ENCODE data around the gene SND1.
"Not testable (repeated sequence)": the region's sequence is repeated elsewhere in the genome, so short reads cannot be mapped to it uniquely, and the experiment has no call there.

The SND1 gene

DNA sequence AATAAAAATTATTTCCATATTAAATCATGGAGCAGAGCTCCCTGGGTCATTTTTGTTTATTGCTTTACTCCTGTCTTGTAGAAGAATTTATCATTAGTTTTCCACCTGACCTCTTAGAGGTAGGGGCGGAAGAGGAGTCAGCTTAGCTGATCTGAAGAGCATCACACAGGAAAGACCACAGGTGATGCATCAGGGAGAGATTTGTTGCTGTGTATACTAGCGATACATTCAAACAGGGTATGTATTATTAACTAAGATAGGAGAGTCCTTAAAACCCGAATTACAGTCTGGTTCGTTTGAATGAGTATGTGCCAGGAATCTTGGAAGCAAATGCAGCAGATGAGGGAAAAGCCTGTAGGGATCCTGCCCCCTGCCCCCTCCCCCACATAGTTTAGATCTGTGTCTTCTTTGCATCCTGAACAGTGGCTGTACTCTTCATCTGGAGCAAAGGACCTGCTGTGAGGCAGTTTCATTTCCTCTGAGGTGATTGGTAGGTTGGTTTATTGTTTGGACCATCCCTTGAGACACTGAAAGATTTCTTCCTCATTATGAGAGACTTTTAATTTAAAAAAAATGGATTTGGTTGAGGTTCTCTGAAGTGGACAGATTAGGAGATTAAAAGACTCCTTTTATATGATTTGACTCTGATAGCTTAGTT lies 177.0 kb downstream of the SND1 start:
- no peak for DNase-seq (ENCODE audit: low read depth in 2 of 2)

GRCh38 chr7:127831318-127832219 lies 179.6 kb downstream of the SND1 start:
- DNase-seq (ENCODE audit: low read depth in 2 of 2): no peak

GRCh38 chr7:127832592-127832991 lies 180.6 kb downstream of the SND1 start:
- DNase-seq (ENCODE audit: low read depth in 2 of 2): no peak

- no peak for DNase-seq (ENCODE audit: low read depth in 2 of 2)
Observed at GRCh38 chr7:127833641-127834040, 181.6 kb downstream of the SND1 start.

DNA sequence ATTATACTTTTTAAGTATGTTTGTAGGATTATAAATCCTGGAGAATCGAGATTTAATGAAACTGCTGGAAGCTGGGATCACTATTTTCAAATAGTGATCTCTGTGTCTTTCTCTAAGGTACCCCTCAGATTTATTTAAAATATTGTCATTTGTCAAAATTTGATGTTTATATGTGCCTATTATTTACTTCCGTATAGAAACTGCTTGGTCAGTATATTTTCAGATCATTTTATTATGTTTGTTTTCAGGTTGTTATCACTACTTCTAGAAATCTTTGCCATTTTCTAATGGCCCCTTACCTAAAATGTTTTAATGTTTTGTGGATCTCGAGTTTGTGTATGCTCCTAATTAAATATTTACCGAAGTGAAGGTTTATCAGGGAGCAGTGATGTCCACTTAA lies 183.7 kb downstream of the SND1 start:
- no peak for DNase-seq (ENCODE audit: low read depth in 2 of 2)

- not testable (repeated sequence) for DNase-seq (ENCODE audit: low read depth in 2 of 2)
Observed at GRCh38 chr7:127837816-127838410, 185.9 kb downstream of the SND1 start.

- DNase-seq (ENCODE audit: low read depth in 2 of 2): no peak
Observed at GRCh38 chr7:127838816-127839415, 186.9 kb downstream of the SND1 start.

DNA sequence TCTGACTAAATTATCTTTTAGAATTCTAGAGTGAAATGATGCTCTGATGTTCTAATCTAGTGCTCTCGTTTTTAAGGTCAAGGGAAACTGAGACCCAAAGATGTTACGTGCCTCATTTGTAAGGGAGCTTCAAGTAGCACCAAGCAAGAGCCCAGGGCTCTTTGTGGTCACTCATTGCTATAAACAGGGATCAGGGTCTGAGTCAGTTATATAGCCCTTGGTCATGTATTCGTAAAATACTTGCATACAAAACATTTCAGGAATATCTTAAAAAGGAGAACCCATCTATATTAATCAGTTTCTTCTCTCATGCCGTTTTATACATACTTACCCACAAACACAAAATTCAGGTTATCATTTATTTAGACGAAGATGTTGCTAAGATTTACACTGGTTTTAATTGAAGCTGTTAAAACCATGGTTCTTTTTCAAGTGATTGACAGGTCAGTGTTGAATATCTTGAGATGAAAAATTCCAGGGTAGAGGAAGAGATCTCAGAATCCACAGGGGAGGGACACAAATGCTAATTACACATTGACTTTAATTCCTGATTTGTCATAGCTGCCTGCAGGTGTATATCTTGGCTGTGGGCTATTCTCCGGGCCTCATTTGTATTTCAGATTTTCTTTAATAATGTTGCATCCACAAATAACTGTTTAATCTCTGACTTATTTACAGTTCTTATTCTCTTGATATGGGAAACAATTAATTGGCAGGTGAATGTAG lies 188.4 kb downstream of the SND1 start:
- no peak for DNase-seq (ENCODE audit: low read depth in 2 of 2)

DNA sequence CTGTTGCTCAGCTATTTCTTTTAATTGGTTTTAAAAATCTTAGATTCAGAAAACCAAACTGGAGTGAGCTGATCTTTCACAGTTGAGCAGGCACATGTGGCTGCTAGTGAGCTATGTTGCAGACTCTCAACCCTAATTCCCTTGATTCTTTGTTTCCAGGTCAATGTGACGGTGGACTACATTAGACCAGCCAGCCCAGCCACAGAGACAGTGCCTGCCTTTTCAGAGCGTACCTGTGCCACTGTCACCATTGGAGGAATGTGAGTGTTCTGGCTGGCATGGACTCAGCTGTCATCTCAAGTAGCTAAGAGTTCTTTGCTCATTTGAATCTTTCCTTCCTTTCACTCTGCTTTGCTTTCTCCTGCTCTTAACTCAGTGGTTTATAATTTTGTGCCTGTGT lies 192.2 kb downstream of the SND1 start:
- no peak for DNase-seq (ENCODE audit: low read depth in 2 of 2)

DNA sequence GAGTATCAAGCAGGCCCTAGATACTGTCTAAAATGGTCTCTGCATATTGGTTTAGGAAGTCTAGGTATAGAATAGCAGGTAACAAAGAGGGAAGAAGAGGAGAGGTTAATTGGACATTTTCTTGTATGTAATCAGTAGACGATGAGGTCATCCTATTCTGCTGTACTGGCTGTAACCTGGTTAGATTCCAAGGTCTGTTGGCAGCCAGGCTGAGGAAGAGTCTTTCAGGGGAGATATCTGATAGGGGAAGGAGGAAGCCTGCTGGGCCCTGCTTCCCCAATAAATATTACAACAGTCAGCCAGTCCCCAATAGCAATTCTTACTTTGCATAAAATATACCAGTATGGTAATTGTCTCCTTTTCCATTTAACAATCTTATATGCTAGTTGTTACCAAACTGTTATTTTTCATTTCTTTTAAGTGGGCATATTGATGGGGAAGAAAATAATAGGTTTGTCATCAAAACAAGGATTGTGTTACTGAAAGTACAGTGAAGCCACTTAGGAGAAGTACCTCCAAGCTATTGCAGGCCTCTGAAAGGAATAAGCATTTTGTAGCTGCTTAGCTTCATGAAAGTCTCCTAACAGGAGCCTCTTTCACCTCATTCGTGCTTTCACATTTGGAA lies 192.8 kb downstream of the SND1 start:
- no peak for DNase-seq (ENCODE audit: low read depth in 2 of 2)

GRCh38 chr7:127845522-127846214 lies 193.7 kb downstream of the SND1 start:
- no peak for DNase-seq (ENCODE audit: low read depth in 2 of 2)

DNA sequence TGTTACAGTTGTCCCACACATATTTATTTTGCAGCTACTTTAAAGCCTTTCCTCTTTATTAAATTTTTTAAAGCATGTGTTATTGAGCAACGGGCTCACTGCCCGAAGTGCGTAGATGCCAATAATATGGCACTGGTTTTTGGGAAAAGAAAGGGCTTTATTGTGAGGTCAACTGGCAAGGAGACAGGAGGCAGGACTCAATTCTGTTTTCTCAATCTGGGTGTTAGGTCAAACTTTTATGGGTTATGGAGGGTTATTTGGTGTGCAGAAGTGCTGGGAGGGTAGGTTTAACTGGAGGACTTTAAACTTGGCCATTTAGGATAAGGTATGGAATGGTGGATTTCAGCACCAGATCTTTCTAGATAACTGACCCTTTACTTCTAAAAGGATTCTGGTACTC lies 195.6 kb downstream of the SND1 start:
- DNase-seq (ENCODE audit: low read depth in 2 of 2): no peak

- no peak for DNase-seq (ENCODE audit: low read depth in 2 of 2)
Observed at GRCh38 chr7:127848241-127848640, 196.2 kb downstream of the SND1 start.

DNA sequence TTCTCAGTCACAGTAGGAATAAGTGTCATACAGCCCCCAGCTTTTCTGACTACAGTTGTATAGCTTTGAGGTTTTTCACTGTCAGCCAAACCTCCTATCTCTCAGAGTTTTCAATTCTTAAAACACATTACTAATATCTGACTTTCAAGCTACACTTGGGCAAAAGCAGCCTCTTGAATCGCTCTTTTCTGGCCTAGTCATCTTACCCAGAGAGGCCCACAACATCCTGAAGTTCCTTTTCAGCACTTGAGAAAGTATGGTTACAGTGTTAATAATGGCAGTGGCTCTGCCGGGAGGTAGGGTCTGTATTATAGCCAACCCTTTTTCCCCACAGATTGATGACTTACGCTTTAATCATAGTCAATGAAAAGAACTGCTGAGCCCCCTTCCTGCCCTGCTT lies 198.2 kb downstream of the SND1 start:
- peak in 1 of 2 donors; percentile 15 for DNase-seq (ENCODE audit: low read depth in 2 of 2)

DNA sequence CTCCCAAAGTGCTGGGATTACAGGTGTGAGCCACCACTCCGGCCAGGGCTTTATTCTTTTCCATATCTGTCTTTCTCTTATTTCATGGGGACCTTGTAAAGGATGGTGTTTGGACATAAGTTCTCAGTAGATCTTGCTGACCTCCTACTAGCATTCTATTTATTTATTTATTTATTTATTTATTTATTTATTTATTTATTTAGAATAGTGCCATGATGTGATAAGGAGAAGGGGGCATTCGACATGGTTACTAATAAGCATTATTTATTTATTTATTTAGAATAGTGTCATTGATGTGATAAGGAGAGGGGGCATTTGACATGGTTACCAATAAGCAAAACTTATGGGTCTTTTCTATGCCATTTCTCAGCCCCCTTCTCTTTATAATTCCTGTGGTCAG lies 202.4 kb downstream of the SND1 start:
- DNase-seq (ENCODE audit: low read depth in 2 of 2): no peak

DNA sequence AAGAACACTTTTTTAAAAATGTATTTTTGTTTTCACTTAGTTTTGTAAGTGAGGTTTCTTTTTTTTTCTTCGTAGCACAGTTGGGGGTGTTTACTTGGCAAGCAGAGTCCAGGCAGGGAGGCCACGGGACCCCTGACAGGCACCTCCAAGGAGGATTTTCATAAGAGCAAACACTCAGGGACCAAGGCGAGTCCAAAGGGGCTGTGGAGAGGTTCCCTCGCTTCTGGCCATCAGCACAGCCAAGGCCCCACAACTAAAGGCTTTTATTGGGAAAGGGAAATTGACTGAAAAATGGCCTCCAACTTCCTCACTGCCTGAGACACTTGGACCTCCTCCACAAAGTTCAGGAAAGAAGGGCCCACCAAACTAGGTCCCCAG lies 205.5 kb downstream of the SND1 start:
- no peak for DNase-seq (ENCODE audit: low read depth in 2 of 2)

- DNase-seq (ENCODE audit: low read depth in 2 of 2): no peak
Observed at GRCh38 chr7:127858091-127858914, 206.3 kb downstream of the SND1 start.

- no peak for DNase-seq (ENCODE audit: low read depth in 2 of 2)
Observed at GRCh38 chr7:127858915-127859189, 206.9 kb downstream of the SND1 start.

DNA sequence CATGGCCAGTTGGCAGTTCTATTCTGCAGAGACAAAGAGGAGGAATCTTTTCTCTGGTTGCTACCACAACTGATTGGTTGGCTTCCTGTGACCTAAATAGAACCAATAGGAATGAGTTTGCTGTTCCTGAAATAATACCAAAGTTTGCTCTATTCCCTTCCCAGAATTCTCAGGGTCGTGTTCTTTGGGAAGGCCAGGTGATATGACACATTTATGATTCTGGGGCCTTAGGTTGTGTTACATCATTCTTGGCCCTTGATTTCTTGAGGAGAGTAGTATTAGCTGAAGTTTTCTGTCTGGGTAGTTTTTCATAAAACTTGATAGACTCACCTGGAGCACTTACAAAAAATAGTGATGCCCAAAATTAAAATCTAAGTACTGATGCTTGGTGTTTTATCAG lies 207.3 kb downstream of the SND1 start:
- DNase-seq (ENCODE audit: low read depth in 2 of 2): no peak

- no peak for DNase-seq (ENCODE audit: low read depth in 2 of 2)
Observed at GRCh38 chr7:127862525-127862924, 210.5 kb downstream of the SND1 start.

All from stimulated activated CD4-positive, alpha-beta T cell treated with anti-CD3 and anti-CD28 coated beads, Interleukin-4, amount 100 ng/mL, for 48 hours (primary cell).